KOPT-K1 (cell line): Measurements from ENCODE around the gene RIPK4.
"Not testable (repeated sequence)": the region's sequence is repeated elsewhere in the genome, so short reads cannot be mapped to it uniquely, and the experiment has no call there.

ENCODE experiments used
- H3K27ac ChIP-seq: fragments of 200-600 bp; sonication (generic); 2 replicates; pipeline ENCODE4 v1.5.1; 2016; ENCODE audit warnings: antibody characterized with exemption, mild to moderate bottlenecking, low read depth, low read length; ENCODE audit not compliant: poor library complexity, severe bottlenecking
- H3K36me3 ChIP-seq: fragments of 200-600 bp; sonication (generic); 2 replicates; pipeline ENCODE4 v1.5.1; 2017; ENCODE audit warnings: antibody characterized with exemption, mild to moderate bottlenecking, low read length, moderate library complexity; ENCODE audit not compliant: insufficient read depth
- H3K9me3 ChIP-seq: fragments of 200-600 bp; sonication (generic); 2 replicates; pipeline ENCODE4 v1.5.1; 2017; ENCODE audit warnings: antibody characterized with exemption, low read length, mild to moderate bottlenecking; ENCODE audit not compliant: insufficient read depth, poor library complexity, severe bottlenecking

RIPK4 gene

GRCh38 chr21:41699311-41699710 lies 67.5 kb downstream of the RIPK4 start:
- no peaks in the 10 kb centered on the region for H3K36me3 ChIP-seq
- H3K27ac ChIP-seq, result no peak overlapping the region
- H3K9me3 ChIP-seq, result no peaks in the 10 kb centered on the region

- H3K36me3 ChIP-seq, result no peaks in the 10 kb centered on the region
- no peaks in the 10 kb centered on the region for H3K9me3 ChIP-seq
- no peak overlapping the region for H3K27ac ChIP-seq
These were observed 68.8 kb downstream of the RIPK4 start for GRCh38 chr21:41698071-41698470.

- H3K9me3 ChIP-seq, result no peaks in the 10 kb centered on the region
- no peaks in the 10 kb centered on the region for H3K36me3 ChIP-seq
- H3K27ac ChIP-seq, result no peak overlapping the region
These were observed 71.3 kb downstream of the RIPK4 start for GRCh38 chr21:41695513-41695912.

GRCh38 chr21:41694042-41694441 lies 72.8 kb downstream of the RIPK4 start:
- H3K9me3 ChIP-seq, H3K27ac ChIP-seq, H3K36me3 ChIP-seq: not testable (repeated sequence)

- Histone ChIP-seq H3K9me3 (no peaks in the 10 kb centered on the region), H3K27ac (no peak overlapping the region), H3K36me3 (no peaks in the 10 kb centered on the region)
These were observed 74.7 kb downstream of the RIPK4 start for GRCh38 chr21:41692185-41692565.

- no peaks in the 10 kb centered on the region for H3K36me3 ChIP-seq
- no peaks in the 10 kb centered on the region for H3K9me3 ChIP-seq
- no peak overlapping the region for H3K27ac ChIP-seq
These were observed 75.4 kb downstream of the RIPK4 start for GRCh38 chr21:41691205-41692184.
